Upper lobe of left lung (tissue), 4 donors: ENCODE results near the gene CASQ2.

ENCODE experiments used
- CTCF ChIP-seq, 6 experiments: fragments of 450-650 bp in 4 of 6; fragments of 200-600 bp in 2 of 6; sonication (generic) in 2 of 6; IDR thresholded peaks; one replicate each; pipeline ENCODE4 v1.5.1; 2016 to 2019; ENCODE audit warnings: antibody characterized with exemption in 6 of 6
- EP300 ChIP-seq, 4 donors: sonication (generic); formaldehyde crosslinking; IDR thresholded peaks; one replicate each; pipeline ENCODE4 v1.5.1; 2017; ENCODE audit warnings: antibody characterized with exemption in 4 of 4, control low read depth in 2 of 4
- POLR2AphosphoS5 ChIP-seq, 2 donors: sonication (generic); formaldehyde crosslinking; IDR thresholded peaks; one replicate each; pipeline ENCODE4 v1.5.1; 2017; ENCODE audit warnings: antibody characterized with exemption in 2 of 2

- no peak for TF ChIP-seq POLR2AphosphoS5 (IDR thresholded peaks at IDR 0.05)
- TF ChIP-seq EP300 (IDR thresholded peaks at IDR 0.05): no peak
- TF ChIP-seq CTCF (IDR thresholded peaks at IDR 0.05): no peak
Observed at GRCh38 chr1:115809847-115810246, 41.3 kb upstream of the CASQ2 start.
